OCI-LY7 (cell line): ENCODE measurements around the gene C11orf71. TPM values are rescaled to one million over a fixed set of nuclear protein-coding genes. Genes with fewer than 3 reads are reported as not detected.

Experiments
- BruUV-seq: library from RNA; stranded (reverse); fragments of 400-500 nt; replicated peaks from 2 replicates; lab custom pipeline; 2021; lab: Mats Ljungman, UMichigan
- CTCF ChIA-PET: fragments of 300-600 bp; sonication (Branson Sonifier 250); formaldehyde crosslinking; loops from one replicate; lab custom pipeline; 2022; ENCODE audit warnings: antibody characterized with exemption; ENCODE audit not compliant: unreplicated experiment; lab: Charles Lee
- POLR2A ChIA-PET: fragments of 300-600 bp; sonication (Branson Sonifier 250); formaldehyde crosslinking; loops from one replicate; lab custom pipeline; 2022; ENCODE audit warnings: antibody characterized with exemption; lab: Charles Lee
- DNase-seq: peaks from one replicate; pipeline ENCODE4 v3.0.0-alpha.2; 2015; ENCODE audit warnings: low spot score
- H2AFZ ChIP-seq: fragments of 200-600 bp; sonication (generic), shearing (Covaris generic); 2 replicates; pipeline ENCODE4 v1.6.1; 2014; ENCODE audit warnings: mild to moderate bottlenecking, antibody characterized with exemption, low read length, moderate library complexity
- H3K27ac ChIP-seq: fragments of 200-600 bp; sonication (generic); 2 replicates; pipeline ENCODE4 v1.5.1; 2014; ENCODE audit warnings: mixed run types, low read depth, mild to moderate bottlenecking, moderate library complexity, low read length, inconsistent platforms; ENCODE audit not compliant: poor library complexity, severe bottlenecking
- H3K36me3 ChIP-seq: fragments of 200-600 bp; sonication (generic); 2 replicates; pipeline ENCODE4 v1.6.1; 2014; ENCODE audit warnings: mild to moderate bottlenecking, antibody characterized with exemption, low read length, moderate library complexity, mixed read lengths; ENCODE audit not compliant: insufficient read depth
- H3K4me1 ChIP-seq: fragments of 200-600 bp; sonication (generic); 2 replicates; pipeline ENCODE4 v1.5.1; 2014; ENCODE audit warnings: mild to moderate bottlenecking, low read length; ENCODE audit not compliant: insufficient read depth, poor library complexity, severe bottlenecking
- H3K4me2 ChIP-seq: fragments of 200-600 bp; sonication (generic); 2 replicates; pipeline ENCODE4 v1.6.1; 2014; ENCODE audit warnings: mild to moderate bottlenecking, low read length
- H3K4me3 ChIP-seq: fragments of 200-600 bp; sonication (generic); 2 replicates; pipeline ENCODE4 v1.5.1; 2014; ENCODE audit warnings: mild to moderate bottlenecking, low read depth, low read length; ENCODE audit not compliant: poor library complexity, severe bottlenecking
- H3K79me2 ChIP-seq: fragments of 200-600 bp; sonication (generic); 2 replicates; pipeline ENCODE4 v1.6.1; 2016; ENCODE audit warnings: low read depth, mild to moderate bottlenecking, low read length, moderate library complexity, mixed read lengths; ENCODE audit not compliant: insufficient read depth
- H3K9me2 ChIP-seq: fragments of 200-600 bp; sonication (generic); 2 replicates; pipeline ENCODE4 v1.6.1; 2016; ENCODE audit warnings: mild to moderate bottlenecking, low read length, mixed read lengths; ENCODE audit not compliant: insufficient read depth
- H3K9me3 ChIP-seq: fragments of 200-600 bp; sonication (generic); 2 replicates; pipeline ENCODE4 v1.6.1; 2014; ENCODE audit warnings: mild to moderate bottlenecking, mixed run types, low read length, mixed read lengths
- H4K20me1 ChIP-seq: fragments of 200-600 bp; sonication (generic); 2 replicates; pipeline ENCODE4 v1.6.1; 2014; ENCODE audit warnings: mild to moderate bottlenecking, antibody characterized with exemption, low read length, moderate library complexity, mixed read lengths; ENCODE audit not compliant: insufficient read depth
- CTCF ChIP-seq: fragments of 200-600 bp; sonication (generic); conservative IDR thresholded peaks from 2 replicates; pipeline ENCODE4 v1.5.1; 2014; ENCODE audit warnings: mild to moderate bottlenecking, antibody characterized with exemption, low read length, moderate library complexity, mixed read lengths
- EZH2phosphoT487 ChIP-seq: fragments of 200-600 bp; sonication (generic); IDR thresholded peaks from 2 replicates; pipeline ENCODE4 v1.6.1; 2018; ENCODE audit warnings: low read depth, borderline replicate concordance, mild to moderate bottlenecking, mixed run types, antibody characterized with exemption, low read length, moderate library complexity, mixed read lengths
- intact Hi-C: fragments of 100-400 bp; cut with micrococcal nuclease; formaldehyde crosslinking; loops from one replicate; pipeline ENCODE4 v1.10.0; 2022; ENCODE audit not compliant: unreplicated experiment
- total RNA-seq, 2 experiments: library from RNA; depleted of rRNA in 1 of 2; stranded (reverse); fragments of >200 nt in 1 of 2; shearing (Covaris generic) in 1 of 2; gene quantifications; 2 replicates each; pipeline ENCODE4 v1.2.3, GENCODE V29; 2014 to 2022

The C11orf71 gene
- total RNA-seq, 2 experiments from 2014 or later, result 12.8 to 28.7 TPM

GRCh38 chr11:114442536-114442935 is 42.2 kb upstream of the C11orf71 start:
- Histone ChIP-seq H3K4me1 (peaks cover 21% of the 10 kb centered on the region), H3K79me2 (peaks cover 16% of the 10 kb centered on the region; the same call in 1 of the 2 replicates), H3K4me3 (no peak overlapping the region), H3K27ac (no peak overlapping the region), H4K20me1 (no peaks in the 10 kb centered on the region), H3K4me2 (no peak overlapping the region), H3K36me3 (peaks cover 30% of the 10 kb centered on the region), H2AFZ (no peak overlapping the region), H3K9me2 (0 out of 2 replicates have a peak, but pooled peaks cover 3% of the 10 kb centered on the region), H3K9me3 (no peaks in the 10 kb centered on the region)
- BruUV-seq, result no TSS peak
- ChIA-PET POLR2A (interaction anchor here (0.6 to 1.6 kb wide), 6 partner anchors 10 to 1172 kb away, joined by 3 to 6 read pairs (median 3); no protein-coding TSS in a partner anchor), CTCF (interaction anchor here (0.6 kb wide), 1 partner anchor 543 kb away, joined by 4 read pairs; no protein-coding TSS in a partner anchor)
- no peak for TF ChIP-seq CTCF
- TF ChIP-seq EZH2phosphoT487, result no peak
- DNase-seq, result no peak
- intact Hi-C loops, result no loop called here

GRCh38 chr11:114441921-114442320 is 41.6 kb upstream of the C11orf71 start:
- H3K79me2 ChIP-seq, result peaks cover 16% of the 10 kb centered on the region; the same call in 1 of the 2 replicates
- POLR2A ChIA-PET, result interaction anchor here (1.0 to 1.6 kb wide), 2 partner anchors 14 to 48 kb away, joined by 3 to 4 read pairs; no protein-coding TSS in a partner anchor
- BruUV-seq, result no TSS peak

More at GRCh38 chr11:114441921-114442320, 41.6 kb upstream of the C11orf71 start:
- no peak overlapping the region for H3K4me2 ChIP-seq
- DNase-seq, result no peak
- H3K9me3 ChIP-seq, result no peaks in the 10 kb centered on the region
- peaks cover 30% of the 10 kb centered on the region for H3K36me3 ChIP-seq
- H2AFZ ChIP-seq, result no peak overlapping the region
- CTCF ChIA-PET, result interaction anchor here (0.6 kb wide), 1 partner anchor 543 kb away, joined by 4 read pairs; no protein-coding TSS in a partner anchor
- peaks cover 21% of the 10 kb centered on the region for H3K4me1 ChIP-seq
- no peak overlapping the region for H3K4me3 ChIP-seq
- H4K20me1 ChIP-seq, result no peaks in the 10 kb centered on the region
- H3K27ac ChIP-seq, result no peak overlapping the region
- intact Hi-C loops, result no loop called here
- 0 out of 2 replicates have a peak, but pooled peaks cover 3% of the 10 kb centered on the region for H3K9me2 ChIP-seq
- TF ChIP-seq EZH2phosphoT487 (no peak), CTCF (no peak)
